NCI-H146 (cell line): ENCODE results near the gene AEN.

Experiments used
- DNase-seq: peaks from one replicate; lab custom pipeline; 2025; lab: John Stamatoyannopoulos, UW

AEN gene, protein sequence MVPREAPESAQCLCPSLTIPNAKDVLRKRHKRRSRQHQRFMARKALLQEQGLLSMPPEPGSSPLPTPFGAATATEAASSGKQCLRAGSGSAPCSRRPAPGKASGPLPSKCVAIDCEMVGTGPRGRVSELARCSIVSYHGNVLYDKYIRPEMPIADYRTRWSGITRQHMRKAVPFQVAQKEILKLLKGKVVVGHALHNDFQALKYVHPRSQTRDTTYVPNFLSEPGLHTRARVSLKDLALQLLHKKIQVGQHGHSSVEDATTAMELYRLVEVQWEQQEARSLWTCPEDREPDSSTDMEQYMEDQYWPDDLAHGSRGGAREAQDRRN

DNA sequence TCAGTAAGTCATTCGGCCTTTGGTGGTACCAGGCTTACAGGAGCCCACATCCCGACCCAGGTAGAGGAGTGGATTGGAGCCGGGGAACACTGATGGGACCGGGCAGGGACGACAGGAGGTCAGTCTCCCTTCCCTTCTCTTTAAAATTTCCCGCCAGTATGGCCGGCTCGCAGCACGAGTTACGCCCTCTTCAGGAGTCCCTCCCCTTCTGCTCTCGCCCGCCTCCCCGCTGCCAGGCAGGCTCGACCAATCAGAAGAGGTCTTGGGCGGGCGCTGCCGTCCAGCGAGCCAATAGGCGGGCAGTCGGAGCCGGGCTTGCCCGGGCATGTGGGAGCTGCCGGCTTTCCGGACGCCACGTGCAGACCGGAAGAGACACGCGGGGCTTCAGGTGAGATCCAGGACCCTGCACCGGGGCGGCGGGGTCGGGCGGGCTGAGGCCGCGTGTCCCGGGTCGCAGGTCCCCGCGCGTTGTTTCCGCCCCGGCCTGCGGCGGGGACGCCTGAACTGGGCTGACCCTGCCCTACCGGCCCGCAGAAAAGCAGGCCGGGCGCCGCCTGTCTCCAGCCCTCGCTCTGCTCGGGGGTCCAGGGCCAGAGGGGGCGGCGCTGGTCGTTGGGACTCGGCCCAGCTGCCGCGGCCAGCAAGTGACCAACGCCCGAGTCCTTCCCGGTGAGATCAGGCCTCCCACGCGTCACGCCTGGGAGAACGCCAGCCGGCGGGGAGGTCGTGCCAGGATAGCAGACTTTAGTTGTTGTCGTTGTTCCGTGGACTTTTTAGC is at the start of gene AEN:
Gene AEN (plus strand): TSS at position 346 of the 778 bp plus-strand sequence. CDS start 4,870 bp downstream, outside the sequence.
- peak; percentile 92 for DNase-seq

GRCh38 chr15:88571852-88572259 is 49.3 kb upstream of the AEN start:
- no peak for DNase-seq

DNA sequence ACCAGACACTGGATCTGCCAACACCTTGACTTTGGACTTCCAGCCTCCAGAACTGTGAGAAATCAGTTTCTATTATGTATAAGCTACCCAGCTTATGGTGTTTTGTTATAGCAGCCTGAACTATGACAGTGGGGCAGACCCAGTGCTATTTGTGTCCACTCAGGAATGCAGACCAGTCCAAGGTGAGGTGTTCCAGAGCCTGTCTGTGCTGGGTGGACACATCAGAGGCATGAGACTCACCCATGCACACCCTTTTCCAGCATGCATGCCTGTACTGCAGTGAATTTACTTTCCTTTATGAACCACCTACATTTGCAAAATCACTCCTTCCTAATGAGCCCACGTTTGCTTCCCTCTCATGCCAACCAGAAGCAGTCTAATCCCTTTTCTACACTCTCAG is 47.1 kb upstream of the AEN start:
- DNase-seq, result no peak

DNA sequence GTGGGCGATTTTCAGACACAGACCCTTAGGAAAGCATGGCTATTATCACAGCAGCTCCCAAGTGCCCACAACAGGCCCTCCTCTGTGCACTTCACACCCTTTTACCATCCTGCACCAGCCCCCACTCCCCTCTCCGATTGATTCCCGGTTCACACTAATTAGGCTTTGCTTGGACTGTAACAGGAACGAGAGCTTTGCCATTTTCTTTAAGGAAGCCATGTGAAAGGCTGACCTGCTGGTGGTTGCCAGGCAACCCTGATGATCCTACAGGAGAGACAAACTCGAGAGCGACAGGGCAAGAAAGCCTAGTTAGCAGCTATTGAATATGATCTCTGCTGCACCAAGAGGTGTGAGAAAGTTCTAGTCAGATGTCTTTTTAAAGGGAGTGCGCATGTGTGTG is 46.5 kb upstream of the AEN start:
- DNase-seq, result peak; percentile 36

DNA sequence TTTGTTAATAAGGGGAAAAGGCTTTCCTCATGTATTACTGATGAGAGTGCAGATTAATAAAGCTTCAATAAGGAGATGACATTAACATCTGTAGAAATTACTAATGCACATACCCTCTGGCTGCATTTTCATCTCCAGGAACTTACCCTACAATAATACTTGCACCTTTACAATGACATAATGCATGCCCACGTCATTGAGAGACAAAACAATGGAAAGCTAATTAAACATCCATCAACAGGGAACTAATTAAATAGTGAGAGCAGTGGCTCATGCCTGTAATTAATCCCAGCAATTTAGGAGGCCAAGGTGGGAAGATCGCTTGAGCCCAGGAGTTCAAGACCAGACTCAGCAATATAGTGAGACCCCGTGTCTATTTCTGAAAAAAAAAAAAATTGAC is 41.8 kb upstream of the AEN start:
- no peak for DNase-seq

GRCh38 chr15:88580532-88580931 is 40.6 kb upstream of the AEN start:
- no peak for DNase-seq

DNA sequence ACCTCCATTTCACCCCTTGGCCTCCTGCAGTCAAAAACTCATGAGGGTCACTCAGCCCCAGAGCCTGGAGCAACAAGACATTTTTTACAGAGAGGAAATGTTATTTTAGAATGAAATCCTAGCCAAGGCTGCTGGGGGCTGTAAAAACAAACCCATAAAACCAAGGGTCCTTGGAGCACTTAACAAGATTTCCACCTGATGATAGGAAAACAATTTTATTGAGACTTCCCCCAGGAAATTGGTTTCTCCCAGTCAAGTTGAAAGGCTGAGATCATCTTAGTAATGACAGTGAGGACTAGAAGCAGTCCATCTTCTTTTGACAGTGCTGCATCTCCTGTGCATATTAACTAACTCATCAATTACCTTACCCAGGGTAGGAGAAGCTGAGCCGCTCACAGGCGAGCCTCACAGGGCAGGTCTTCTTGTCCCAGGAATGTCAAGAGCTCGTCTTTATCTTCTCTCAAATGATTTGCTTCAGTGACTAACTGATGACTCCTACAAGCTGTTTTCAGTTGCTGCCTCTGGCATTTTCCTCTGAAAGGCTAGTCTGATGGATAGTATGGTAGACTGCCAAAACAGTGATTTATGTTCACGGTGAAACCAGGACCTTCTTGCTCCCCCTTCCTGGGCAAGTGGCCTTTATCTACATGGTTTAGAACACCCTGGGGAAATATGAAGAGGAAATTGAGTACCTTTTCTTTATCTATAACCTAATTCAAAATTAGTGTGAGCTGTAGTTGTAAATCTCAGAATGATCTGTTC is 34.6 kb upstream of the AEN start:
- no peak for DNase-seq

DNA sequence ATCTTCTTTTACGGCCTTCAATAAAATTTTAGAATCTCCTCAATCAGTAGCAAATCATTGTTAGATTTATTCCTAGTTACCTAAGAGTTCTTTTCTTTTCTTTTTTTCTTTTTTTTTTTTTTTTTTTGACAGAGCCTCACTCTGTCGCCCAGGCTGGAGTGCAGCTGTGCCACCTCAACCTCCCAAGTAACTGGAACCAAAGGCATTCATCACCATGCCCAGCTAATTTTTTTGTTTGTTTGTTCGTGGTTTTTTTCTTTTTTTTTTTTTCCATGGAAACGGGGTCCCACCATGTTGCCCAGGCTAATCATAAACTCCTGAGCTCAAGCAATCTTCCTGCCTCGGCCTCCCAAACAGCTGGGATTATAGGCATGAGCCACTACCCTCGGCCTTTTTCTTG is 30.4 kb upstream of the AEN start:
- DNase-seq, result no peak

DNA sequence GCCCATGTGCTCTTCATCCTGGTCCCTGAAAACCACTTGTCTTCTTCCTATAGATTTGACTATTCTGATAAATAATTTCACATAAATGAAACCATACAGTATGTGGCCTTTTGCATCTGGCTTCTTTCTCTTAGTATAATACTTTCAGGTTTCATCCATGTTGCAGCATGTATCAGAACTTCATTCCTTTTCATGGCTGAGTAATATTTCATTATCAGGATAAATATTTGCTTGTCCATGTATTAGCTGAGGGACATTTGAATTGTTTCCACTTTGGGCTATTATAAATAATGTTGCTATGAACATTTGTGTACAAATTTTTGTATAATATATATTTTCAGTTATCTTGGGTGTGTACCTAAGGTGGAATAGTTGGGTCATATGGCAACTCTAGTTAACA is 29.8 kb upstream of the AEN start:
- no peak for DNase-seq

DNA sequence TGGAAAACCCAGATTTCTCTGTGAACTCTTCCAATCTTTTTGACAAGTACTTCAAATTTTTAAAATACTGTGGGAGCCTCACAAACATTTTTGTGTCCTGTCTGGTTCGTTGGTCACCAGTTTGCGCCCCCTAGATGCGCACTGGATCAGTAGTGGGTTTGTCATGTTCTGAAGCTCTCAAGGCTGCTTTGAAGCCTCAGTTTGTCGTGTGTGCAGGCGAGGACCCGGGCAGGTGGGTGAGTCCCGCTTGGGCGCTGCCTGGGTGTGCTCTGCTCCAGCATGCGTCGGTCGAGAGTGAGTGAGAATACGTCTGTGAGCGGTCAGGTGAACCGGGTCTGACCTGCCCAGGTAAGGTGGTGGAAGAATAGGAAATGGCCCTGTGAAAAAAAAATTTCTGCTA is 17.3 kb upstream of the AEN start:
- no peak for DNase-seq

GRCh38 chr15:88604381-88605188 is 16.6 kb upstream of the AEN start:
- peak; percentile 89 for DNase-seq

DNA sequence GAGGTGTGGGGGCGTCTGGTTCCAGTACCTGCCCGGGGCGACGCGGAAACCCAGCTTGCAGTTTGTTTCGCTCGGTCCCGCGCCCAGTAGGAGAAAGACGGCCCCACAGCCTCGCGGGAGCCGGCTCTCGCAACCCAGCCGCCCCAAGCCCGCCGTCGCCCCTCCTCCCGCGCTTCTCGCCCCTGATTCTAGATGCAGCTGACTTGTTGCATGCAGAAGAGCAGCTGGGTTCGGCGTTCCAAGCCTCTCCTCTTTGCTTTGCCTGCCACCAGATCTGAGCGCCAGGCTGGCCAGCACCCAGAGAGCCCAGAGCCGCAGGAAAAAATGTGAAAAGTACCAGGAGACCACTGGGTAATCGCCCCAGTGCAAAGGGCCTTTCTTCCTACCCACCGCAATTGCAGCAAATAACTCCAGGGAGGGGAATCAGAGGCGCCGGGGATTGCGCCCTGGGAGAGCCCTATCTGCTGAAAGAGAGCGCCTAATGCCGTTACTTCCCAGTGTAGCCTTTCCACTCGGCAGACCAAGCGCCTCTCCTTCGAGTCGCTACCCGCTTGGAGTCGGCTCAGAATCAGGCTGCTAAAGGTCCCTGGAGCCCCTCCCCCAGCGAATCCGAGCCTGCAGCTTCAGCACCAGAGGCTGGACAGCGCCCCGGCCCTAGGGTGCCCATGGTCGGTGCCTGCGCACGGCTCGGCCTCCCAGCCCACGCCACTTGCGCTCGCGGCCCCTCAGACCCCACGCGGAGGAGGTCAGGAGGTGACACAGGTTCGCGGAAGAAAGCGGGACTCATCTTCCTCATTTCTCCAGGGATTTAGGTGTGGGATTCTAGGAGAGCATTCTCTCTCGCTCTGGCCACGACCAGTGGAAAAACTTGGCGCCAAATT is 15.7 kb upstream of the AEN start:
- DNase-seq, result peak; percentile 72

GRCh38 chr15:88606070-88606794 is 14.9 kb upstream of the AEN start:
- peak; percentile 79 for DNase-seq

DNA sequence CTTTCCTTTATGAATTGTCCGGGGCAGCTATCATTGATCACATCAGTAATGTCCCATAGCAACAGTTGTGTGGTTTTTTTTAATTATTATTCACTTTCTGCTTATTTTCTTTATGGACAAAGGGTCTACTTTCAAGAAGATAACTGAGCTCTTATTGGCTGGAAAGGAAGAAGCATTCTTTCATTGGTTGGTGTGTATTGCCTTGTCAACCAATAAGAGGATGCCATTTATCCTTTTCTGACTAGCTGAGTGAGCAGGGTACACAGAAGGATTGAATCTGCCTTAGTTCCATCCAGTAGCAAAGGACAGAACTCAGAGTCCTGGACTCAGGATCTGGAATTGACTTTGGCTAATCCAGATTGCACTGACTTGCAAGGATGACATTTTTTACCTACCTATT is 13.2 kb upstream of the AEN start:
- no peak for DNase-seq

DNA sequence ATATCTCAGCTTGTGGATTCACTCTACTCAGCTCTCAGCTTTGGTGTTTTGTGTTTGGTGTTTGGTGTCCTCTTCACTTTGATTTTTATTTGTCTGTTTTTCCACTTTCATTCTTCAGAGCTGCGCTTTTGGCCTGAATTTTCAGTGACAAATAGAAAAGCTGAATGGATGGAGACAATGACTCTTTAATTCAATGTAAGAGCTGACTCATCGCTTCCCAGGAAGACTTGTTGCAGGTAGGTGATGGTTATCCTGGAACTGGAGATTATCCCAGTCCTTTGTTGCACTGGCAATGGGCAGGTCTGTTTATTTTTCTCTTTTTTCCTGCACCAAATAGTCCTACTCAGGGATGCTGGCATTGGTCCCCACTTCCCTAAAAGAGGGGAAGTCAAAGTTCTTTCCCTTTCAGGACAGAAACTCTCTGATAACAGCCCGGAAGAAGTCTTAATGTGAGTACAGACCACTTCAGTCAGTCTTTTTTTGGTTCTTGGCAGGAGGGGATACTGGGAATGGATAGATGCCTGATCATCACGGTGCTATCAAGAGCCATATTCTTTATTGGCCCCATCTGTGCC is 12.4 kb upstream of the AEN start:
- no peak for DNase-seq

GRCh38 chr15:88609344-88610090 is 11.6 kb upstream of the AEN start:
- no peak for DNase-seq

GRCh38 chr15:88610701-88611231 is 10.4 kb upstream of the AEN start:
- DNase-seq, result peak; percentile 39

GRCh38 chr15:88612186-88612796 is 8.8 kb upstream of the AEN start:
- DNase-seq, result no peak
